Calu3 (cell line): ENCODE results near the gene XPNPEP1. TPM values are rescaled to one million over a fixed set of nuclear protein-coding genes. Genes with fewer than 3 reads are reported as not detected.

ENCODE experiments used
- BruUV-seq: library from RNA; stranded (reverse); fragments of 400-500 nt; replicated peaks from 2 replicates; lab custom pipeline; 2021; lab: Mats Ljungman, UMichigan
- CTCF ChIA-PET: fragments of 300-600 bp; sonication (Branson Sonifier 250); formaldehyde crosslinking; loops from one replicate; lab custom pipeline; 2022; ENCODE audit warnings: antibody characterized with exemption; lab: Charles Lee
- DNase-seq: peaks from one replicate; pipeline ENCODE4 v3.0.0; 2022
- H3K27ac Mint-ChIP-seq: one replicate; pipeline ENCODE4 v1.8.0; 2022; ENCODE audit warnings: mixed read lengths; ENCODE audit not compliant: unreplicated experiment
- H3K27me3 Mint-ChIP-seq: one replicate; pipeline ENCODE4 v1.8.0; 2022; ENCODE audit warnings: mixed read lengths; ENCODE audit not compliant: unreplicated experiment
- H3K36me3 Mint-ChIP-seq: one replicate; pipeline ENCODE4 v1.8.0; 2022; ENCODE audit warnings: mild to moderate bottlenecking, moderate library complexity, mixed read lengths; ENCODE audit not compliant: insufficient read depth, unreplicated experiment
- H3K4me1 Mint-ChIP-seq: one replicate; pipeline ENCODE4 v1.8.0; 2022; ENCODE audit warnings: mild to moderate bottlenecking, low read depth, mixed read lengths; ENCODE audit not compliant: unreplicated experiment
- H3K4me3 Mint-ChIP-seq: one replicate; pipeline ENCODE4 v1.8.0; 2022; ENCODE audit warnings: mild to moderate bottlenecking, low read depth, moderate library complexity, mixed read lengths; ENCODE audit not compliant: unreplicated experiment
- H3K9me3 Mint-ChIP-seq: one replicate; pipeline ENCODE4 v1.8.0; 2022; ENCODE audit warnings: low read depth, mixed read lengths; ENCODE audit not compliant: unreplicated experiment
- CTCF ChIP-seq: fragments of 200-600 bp; IDR thresholded peaks from one replicate; pipeline ENCODE4 v1.8.0; 2022; ENCODE audit warnings: antibody characterized with exemption; ENCODE audit not compliant: unreplicated experiment
- intact Hi-C: fragments of 100-400 bp; cut with micrococcal nuclease; formaldehyde crosslinking; loops from one replicate; pipeline ENCODE4 v1.10.0; 2022; ENCODE audit not compliant: unreplicated experiment
- total RNA-seq: library from RNA; stranded (reverse); gene quantifications from 2 replicates; pipeline ENCODE4 v1.2.3, GENCODE V29; 2022

XPNPEP1 gene
- total RNA-seq, 1 experiment from 2014 or later = 50.0 TPM

GRCh38 chr10:109880886-109881768 is 42.2 kb downstream of the XPNPEP1 start:
- BruUV-seq = no TSS peak
- CTCF ChIA-PET = interaction anchor here (0.7 kb wide), 1 partner anchor 1267 kb away, joined by 3 read pairs; no protein-coding TSS in a partner anchor
- intact Hi-C loops = loop anchor here (5.0 to 10.0 kb wide), 2 partner anchors 224 to 341 kb away; no protein-coding TSS in a partner anchor

GRCh38 chr10:109877546-109877945 is 45.8 kb downstream of the XPNPEP1 start:
- Mint-ChIP-seq H3K27ac (no peak overlapping the region), H3K4me3 (no peak overlapping the region), H3K4me1 (no peaks in the 10 kb centered on the region), H3K27me3 (no peaks in the 10 kb centered on the region), H3K9me3 (no peaks in the 10 kb centered on the region), H3K36me3 (peaks cover 7% of the 10 kb centered on the region)
- CTCF ChIA-PET = interaction anchor here (0.6 to 0.7 kb wide), 2 partner anchors 99 to 240 kb away, joined by 3 to 4 read pairs; no protein-coding TSS in a partner anchor
- no peak for DNase-seq
- no peak for TF ChIP-seq CTCF
- intact Hi-C loops = no loop called here
- BruUV-seq = no TSS peak

More at GRCh38 chr10:109880886-109881768, 42.2 kb downstream of the XPNPEP1 start:
- no peaks in the 10 kb centered on the region for H3K9me3 Mint-ChIP-seq
- H3K36me3 Mint-ChIP-seq = peaks cover 26% of the 10 kb centered on the region
- H3K4me1 Mint-ChIP-seq = peaks cover 8% of the 10 kb centered on the region
- DNase-seq = no peak
- no peak for TF ChIP-seq CTCF
- H3K27me3 Mint-ChIP-seq = no peaks in the 10 kb centered on the region
- no peak overlapping the region for H3K27ac Mint-ChIP-seq
- no peak overlapping the region for H3K4me3 Mint-ChIP-seq

GRCh38 chr10:109875828-109876821 is 47.2 kb downstream of the XPNPEP1 start:
- BruUV-seq = no TSS peak
- intact Hi-C loops = no loop called here
- peaks cover 13% of the 10 kb centered on the region for H3K36me3 Mint-ChIP-seq
- no peaks in the 10 kb centered on the region for H3K27me3 Mint-ChIP-seq
- H3K4me1 Mint-ChIP-seq = no peaks in the 10 kb centered on the region
- H3K4me3 Mint-ChIP-seq = no peak overlapping the region
- H3K27ac Mint-ChIP-seq = no peak overlapping the region
- DNase-seq = no peak
- H3K9me3 Mint-ChIP-seq = no peaks in the 10 kb centered on the region
- no peak for TF ChIP-seq CTCF
- CTCF ChIA-PET = no interaction called here

- intact Hi-C loops = no loop called here
- Mint-ChIP-seq H3K4me1 (no peaks in the 10 kb centered on the region), H3K27ac (no peak overlapping the region), H3K9me3 (no peaks in the 10 kb centered on the region), H3K27me3 (no peaks in the 10 kb centered on the region), H3K36me3 (peaks cover 7% of the 10 kb centered on the region), H3K4me3 (no peak overlapping the region)
- no peak for TF ChIP-seq CTCF
- CTCF ChIA-PET = interaction anchor here (1.2 kb wide), 1 partner anchor 9 kb away, joined by 5 read pairs; no protein-coding TSS in a partner anchor
- no TSS peak for BruUV-seq
- no peak for DNase-seq
Observed at GRCh38 chr10:109875151-109875568, 48.2 kb downstream of the XPNPEP1 start.
